Measurements from ENCODE around the gene SEC16B.

Gene SEC16B

DNA sequence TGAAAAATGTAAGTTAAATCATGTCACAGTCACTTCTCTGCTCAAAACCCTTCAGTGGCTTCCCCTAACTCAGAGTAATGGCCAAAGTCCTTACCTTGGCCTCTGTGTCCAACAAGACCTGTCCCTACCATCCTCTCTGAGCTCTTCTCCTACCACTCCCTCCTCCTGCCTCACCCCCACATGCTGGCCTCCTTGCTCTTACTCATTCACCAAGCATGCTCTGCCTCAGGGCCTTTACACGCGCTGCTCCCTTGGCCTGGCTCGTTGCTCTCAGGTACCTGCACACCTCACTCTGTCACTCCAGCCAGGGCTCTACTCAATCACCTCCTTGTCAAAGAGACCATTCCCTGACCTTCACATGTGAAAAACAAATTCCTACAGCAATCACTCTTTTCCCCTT lies 54.2 kb downstream of the SEC16B start:
- no peak for DNase-seq (ENCODE audit: low read depth)
- no peak overlapping the region for H3K4me3 ChIP-seq (ENCODE audit: low read depth, low read length)
- TF ChIP-seq, protein P1, sequence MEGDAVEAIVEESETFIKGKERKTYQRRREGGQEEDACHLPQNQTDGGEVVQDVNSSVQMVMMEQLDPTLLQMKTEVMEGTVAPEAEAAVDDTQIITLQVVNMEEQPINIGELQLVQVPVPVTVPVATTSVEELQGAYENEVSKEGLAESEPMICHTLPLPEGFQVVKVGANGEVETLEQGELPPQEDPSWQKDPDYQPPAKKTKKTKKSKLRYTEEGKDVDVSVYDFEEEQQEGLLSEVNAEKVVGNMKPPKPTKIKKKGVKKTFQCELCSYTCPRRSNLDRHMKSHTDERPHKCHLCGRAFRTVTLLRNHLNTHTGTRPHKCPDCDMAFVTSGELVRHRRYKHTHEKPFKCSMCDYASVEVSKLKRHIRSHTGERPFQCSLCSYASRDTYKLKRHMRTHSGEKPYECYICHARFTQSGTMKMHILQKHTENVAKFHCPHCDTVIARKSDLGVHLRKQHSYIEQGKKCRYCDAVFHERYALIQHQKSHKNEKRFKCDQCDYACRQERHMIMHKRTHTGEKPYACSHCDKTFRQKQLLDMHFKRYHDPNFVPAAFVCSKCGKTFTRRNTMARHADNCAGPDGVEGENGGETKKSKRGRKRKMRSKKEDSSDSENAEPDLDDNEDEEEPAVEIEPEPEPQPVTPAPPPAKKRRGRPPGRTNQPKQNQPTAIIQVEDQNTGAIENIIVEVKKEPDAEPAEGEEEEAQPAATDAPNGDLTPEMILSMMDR (IDR thresholded peaks at IDR 0.05; ENCODE audit: control insufficient read depth, extremely low read depth, insufficient read depth) = no peak

DNA sequence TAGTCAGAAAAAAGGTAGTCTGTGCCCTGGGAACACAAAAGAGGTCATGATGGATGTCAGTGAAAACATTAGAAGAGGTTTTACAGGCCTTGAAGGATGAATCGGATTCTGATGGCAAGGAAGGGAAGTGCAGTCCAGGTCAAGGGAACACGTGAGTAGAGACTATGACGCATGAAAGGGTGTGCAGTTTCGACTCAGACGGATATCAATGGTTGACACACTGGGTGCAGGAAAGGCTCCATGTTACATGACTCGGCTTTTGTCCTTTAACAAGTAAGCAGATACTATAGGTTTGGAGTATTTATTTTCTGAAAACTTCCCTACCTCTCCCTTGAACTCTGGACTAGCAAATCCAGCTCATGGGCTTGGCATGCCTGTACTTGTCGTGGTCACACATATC lies 55.3 kb downstream of the SEC16B start:
- no peak for DNase-seq (ENCODE audit: low read depth)
- H3K4me3 ChIP-seq (ENCODE audit: low read depth, low read length) = no peak overlapping the region
- TF ChIP-seq, protein P1 (IDR thresholded peaks at IDR 0.05; ENCODE audit: control insufficient read depth, extremely low read depth, insufficient read depth) = no peak

DNA sequence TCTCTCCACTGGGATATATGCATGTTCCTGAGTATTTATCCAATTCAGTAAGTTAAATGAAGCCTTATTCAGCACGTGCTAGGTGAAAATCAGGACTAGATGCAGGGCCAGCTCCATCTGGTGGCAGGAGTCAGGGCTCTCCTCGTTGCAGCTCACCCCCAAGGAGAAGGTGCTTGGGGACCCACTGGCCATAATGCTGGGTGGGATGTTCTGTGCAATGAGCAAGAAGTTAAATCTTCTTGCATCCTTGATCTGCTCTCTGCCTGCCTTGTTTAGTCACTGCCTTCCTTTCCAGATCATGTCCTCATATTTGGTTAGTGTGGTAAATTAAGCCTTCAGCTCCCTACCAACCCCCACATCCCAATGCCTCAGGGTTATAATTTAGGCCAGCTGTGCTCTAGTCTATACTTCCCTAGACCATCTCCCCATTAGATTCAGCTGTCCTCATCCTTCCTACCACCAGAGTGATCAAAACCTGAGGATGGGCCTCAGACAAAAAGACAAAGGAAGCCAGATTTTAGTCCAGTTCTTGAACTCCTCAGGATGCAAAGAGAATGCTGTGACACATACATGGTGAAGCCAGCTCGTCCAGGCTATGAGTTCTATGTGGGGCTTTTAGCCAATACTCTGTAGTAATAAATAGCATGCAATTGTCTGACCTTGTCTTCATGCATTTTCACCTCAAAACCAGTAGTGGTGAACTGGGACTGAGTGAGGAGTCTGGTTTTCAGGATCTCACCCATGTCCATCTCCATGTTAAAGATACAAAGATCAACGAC lies 55.9 kb downstream of the SEC16B start:
- TF ChIP-seq, protein P1 (IDR thresholded peaks at IDR 0.05; ENCODE audit: control insufficient read depth, extremely low read depth, insufficient read depth) = peak; percentile 84
- peak; percentile 18 for DNase-seq (ENCODE audit: low read depth)
- no peak overlapping the region for H3K4me3 ChIP-seq (ENCODE audit: low read depth, low read length)

DNA sequence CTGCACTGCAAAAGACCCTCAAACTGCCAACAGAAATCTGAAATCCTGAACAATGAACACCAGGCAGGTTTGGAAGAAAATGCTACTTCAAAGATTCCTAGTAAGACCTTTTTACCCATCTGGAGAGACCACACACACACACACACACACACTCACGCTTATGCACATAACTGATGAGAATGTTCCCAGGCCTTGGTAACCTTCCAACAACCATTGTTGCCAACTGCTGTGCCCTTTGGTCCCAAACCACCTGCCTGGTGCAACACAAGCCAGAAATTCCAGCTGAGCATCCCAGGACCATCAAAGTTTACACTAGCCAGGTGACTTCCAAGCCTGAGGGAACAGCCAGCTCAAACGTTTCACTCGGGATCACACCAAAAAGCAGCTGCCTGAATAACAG lies 56.9 kb downstream of the SEC16B start:
- TF ChIP-seq, protein P1 (IDR thresholded peaks at IDR 0.05; ENCODE audit: control insufficient read depth, extremely low read depth, insufficient read depth) = no peak
- DNase-seq (ENCODE audit: low read depth) = peak; percentile 76

DNA sequence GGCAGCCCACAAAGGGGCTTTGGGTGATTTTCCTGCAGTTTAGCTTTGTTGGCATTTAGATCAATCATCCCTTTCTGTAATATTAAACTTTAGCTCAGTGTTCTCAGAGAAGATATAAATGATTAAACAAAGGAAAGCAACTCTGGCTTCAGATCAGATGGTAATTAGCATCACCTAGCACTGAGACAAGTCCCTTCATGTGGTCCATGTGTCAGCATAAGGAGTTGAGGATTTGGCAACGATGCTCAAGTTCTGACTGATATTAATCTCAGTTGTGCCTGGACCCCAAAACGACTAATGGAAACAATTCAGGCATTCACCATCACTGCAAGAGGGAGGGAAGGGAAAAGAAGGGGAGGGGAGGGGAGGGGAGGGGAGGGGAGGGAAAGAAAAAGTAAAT lies 60.4 kb downstream of the SEC16B start:
- TF ChIP-seq, protein P1 (IDR thresholded peaks at IDR 0.05; ENCODE audit: control insufficient read depth, extremely low read depth, insufficient read depth) = no peak
- no peak overlapping the region for H3K4me3 ChIP-seq (ENCODE audit: low read depth, low read length)
- no peak for DNase-seq (ENCODE audit: low read depth)

More for the DNA sequence above, 56.9 kb downstream of the SEC16B start:
- H3K4me3 ChIP-seq (ENCODE audit: low read depth, low read length) = no peak overlapping the region

DNA sequence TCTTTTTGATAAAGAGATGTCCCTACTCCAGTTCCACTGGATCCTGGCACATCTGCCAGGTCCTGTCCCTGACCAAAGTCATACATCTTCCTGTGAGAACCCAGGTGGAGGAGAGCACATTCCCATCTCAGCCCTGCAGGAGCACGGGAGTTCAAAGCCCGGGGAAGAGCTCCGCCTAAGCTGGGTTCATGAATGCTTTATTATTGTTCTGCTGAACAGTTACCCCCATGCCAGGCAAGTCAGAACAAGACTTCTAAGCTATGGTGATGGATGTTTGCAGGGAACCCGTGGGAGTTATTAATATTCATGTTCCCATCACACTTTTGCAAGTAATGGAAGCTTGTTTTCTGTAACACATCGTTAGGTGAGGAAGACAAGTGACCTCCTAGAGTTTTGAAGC lies 62.9 kb downstream of the SEC16B start:
- no peak for DNase-seq (ENCODE audit: low read depth)
- TF ChIP-seq, protein P1 (IDR thresholded peaks at IDR 0.05; ENCODE audit: control insufficient read depth, extremely low read depth, insufficient read depth) = no peak
- no peak overlapping the region for H3K4me3 ChIP-seq (ENCODE audit: low read depth, low read length)

DNA sequence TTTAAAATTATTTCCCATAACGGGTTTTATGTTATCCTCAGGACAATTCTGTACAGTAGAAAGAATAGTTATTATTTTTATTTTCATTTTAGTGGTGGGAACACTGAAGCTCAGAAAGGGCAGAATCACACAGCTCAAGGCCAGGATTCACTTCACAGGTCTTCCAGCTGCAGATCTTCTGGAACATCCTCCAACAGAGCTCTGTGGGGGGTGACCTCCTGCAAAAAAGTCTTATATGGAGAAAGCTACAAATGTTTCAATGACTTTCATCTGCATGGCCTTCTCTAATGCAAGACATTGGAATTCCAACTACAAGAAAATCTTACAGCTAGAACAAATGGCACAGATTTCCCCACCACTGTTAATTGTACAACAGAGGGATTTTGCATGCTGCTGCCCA lies 64.2 kb downstream of the SEC16B start:
- TF ChIP-seq, protein P1 (IDR thresholded peaks at IDR 0.05; ENCODE audit: control insufficient read depth, extremely low read depth, insufficient read depth) = no peak
- no peak overlapping the region for H3K4me3 ChIP-seq (ENCODE audit: low read depth, low read length)
- no peak for DNase-seq (ENCODE audit: low read depth)
